ENCODE measurements around the gene RNF32.
"Not testable (repeated sequence)": the region's sequence is repeated elsewhere in the genome, so short reads cannot be mapped to it uniquely, and the experiment has no call there.

RNF32 gene

DNA sequence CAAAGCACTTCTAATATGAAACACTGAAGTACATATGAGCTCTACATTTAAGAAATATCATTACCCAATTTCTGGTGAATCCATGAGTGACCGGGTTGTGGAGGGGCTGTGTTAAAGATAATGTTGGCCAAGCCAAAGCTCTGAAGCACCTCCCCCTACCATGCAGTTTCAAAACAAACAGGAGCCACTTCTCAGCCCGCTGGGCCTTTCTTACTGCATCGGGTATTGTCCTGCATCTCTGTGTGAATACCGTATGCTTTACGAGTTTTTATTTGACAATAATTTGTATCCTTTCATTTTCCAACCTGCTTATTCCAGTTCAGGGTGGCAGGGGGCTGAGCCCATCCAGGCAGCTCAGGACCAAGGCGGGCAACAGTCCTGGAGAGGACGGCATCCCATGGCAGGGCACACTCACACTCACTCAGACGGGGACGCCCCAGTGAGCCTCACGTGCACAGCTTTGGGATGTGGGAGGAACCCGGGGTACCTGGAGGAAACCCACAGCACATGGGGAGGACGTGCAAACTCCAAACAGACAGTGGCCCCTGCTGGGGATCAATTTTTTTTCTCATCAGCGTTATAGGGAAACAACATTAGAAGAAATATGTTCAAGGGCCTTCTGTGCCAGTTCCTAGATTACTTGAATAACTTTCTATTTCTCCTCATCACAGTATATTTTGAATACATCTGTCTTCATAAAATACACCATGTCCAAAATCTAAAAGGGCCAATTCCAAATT lies 1.9 kb downstream of the RNF32 start:
- no peak for DNase-seq

DNA sequence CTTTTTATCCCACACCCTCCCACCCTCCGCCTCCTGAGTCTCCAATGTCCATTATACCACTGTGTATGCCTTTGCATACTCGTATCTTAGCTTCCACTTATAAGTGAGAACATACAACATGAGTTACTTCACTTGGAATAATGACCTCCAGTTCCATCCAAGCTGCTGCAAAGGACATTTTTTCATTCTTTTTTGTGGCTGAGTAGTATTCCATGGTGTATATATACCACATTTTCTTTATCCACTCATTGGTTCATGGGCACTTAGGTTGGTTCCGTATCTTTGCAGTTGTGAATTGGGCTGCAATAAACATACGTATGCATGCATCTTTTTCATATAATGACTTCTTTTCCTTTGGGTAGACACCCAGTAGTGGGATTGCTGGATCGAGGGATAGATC lies 6.8 kb downstream of the RNF32 start:
- not testable (repeated sequence) for DNase-seq

DNA sequence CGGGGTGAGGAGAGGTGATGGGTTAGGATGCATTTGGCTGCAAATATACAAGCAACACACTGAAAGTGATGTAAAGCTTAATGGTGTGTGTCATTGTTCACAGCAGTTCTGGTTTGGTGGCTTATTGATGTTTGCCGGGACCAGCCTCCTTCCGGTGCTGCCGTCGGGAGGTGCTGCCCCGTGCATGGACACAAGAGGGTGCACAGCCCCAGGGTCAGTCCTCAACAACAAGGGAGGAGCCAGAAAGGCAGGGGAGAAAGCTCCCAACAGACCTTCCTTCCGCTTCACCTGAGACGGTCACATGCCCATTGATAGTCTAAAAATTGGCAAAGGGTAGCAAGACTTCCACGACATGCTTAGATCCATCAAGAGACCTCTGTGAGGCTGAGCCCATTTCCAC lies 9.5 kb downstream of the RNF32 start:
- DNase-seq = no peak

DNA sequence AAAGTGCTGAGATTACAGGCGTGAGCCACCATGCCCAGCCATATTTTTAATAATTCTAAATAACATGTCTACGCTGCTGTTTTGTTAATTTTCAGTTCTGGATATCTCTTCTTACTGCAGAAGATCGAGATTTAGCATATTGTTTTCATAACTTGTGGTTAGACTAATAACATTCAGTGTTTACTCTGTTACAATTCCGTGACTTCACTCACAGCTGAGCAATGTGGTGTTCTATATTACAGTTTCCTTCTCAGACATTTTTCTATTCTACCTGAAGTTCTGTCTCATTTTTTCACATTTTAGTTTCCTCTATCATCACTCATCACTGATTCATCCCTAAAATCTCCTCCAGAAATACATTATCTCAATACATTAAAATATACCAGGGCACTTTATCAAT lies 10.9 kb downstream of the RNF32 start:
- DNase-seq = no peak

DNA sequence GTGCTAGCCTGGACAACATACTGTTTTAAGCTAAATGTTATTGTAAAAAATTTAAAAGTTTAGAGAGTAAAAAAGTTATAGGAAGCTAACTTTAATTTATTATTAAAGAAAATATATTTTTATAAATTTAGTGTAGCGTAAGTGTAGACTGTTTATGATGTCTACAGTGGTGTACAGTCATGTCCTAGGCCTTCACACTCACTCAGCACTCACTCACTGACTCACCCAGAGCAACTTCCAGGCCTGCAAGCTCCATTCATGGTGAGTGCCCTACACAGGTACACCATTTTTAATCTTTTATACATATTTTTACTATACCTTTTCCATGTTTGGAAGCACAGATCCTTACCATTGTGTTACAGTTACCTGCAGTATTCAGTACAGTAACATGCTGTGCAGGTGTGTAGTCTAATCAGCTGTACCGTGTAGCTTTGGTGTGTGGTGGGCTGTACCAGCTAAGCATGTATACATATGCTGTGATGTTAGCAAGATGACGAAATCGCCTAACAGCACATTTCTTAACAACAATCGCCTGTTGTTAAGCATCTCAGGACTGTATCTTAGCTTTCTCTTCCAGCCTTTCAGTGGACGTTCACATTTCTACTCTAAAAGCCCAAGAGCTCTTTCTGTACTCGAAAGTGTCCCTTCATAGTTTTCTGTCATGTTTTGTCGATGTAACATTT lies 12.5 kb downstream of the RNF32 start:
- no peak for DNase-seq

DNA sequence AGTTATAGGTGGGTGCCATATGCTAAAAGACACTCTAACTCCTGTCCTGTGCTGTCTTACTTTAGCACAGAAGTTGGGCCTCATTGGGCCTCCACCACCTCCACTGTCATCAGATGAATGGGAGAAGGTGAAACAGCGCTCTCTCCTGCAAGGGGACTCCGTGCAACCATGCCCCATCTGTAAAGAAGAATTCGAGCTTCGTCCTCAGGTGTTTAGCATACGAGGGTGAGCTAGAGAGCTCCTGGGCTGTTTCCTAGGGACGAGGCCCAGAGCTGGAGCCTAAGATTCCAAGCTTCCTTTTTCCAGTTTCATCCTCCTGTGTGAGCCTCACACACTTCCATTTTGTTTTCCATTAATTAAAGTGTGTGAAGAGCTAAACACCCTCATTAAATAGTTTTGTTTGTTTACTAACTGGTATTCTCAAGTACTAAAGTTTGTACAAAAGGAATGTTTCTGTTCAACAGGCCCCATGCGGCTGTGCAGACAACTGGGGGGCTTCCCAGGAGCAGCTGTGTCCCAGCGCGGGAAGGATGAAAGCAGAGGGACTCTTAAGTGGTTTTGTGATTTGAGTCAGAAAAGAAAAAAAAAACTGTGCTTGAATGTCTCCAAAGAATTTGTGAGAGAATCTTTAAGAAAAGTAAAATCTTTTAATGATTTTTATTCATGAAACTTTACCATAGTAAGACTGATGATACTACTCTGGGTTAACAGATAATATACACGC lies 14.1 kb downstream of the RNF32 start:
- no peak for DNase-seq

DNA sequence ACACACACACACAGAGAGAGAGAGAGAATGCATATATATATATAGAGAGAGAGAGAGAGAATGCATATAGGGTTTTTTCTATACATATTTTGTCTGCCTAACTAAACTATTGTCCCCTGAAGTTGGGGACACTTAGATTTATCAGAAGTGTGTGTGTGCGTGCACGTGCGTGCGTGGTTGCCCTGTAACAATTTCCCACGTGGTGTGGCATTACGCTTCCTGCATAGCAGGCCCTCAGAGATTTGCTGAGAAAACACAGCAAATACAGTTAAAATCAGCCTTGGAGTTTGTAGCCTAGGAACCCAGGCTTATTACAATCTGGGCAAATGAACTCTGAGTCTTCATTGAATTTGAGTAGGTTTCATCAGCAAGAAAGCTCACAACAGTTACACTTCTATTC lies 14.7 kb downstream of the RNF32 start:
- DNase-seq = no peak

DNA sequence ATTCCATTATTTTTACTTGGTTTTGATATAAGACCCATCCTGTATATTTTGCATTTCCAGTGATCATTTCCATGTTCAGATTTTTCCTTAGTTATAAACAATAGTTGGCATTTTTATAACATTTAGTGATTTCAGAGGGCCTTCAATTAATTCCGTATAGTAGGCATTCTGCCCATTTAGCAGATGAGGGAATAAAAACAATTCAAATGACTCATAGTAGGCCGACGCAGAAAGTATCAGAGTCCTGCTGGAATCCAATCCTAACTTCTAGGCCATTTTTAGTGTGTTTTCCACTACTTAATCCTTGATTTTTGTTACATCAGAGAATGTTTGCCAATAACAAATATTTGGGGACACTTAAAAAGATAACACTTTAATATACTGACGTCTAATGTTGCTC lies 15.4 kb downstream of the RNF32 start:
- DNase-seq = no peak

DNA sequence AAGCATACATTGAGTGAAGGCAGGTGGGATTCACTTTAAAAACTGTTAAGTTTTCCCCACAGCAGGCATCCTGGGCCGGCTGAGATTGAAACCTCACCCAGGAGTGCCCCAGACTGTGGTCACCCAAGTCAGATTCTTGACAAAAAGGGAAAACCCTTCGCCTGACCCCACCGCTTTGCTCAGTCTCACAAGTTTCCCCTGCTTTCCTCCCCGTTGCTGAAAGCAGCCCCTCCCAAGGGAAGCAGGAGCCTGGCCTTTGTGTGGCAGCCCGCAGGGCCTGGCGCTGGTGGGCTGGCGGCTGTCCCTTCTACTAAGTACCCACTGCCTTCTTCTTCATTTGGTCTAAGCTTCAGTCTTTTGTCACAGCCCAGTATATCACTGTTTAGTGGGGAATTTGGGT lies 16.0 kb downstream of the RNF32 start:
- DNase-seq = no peak

DNA sequence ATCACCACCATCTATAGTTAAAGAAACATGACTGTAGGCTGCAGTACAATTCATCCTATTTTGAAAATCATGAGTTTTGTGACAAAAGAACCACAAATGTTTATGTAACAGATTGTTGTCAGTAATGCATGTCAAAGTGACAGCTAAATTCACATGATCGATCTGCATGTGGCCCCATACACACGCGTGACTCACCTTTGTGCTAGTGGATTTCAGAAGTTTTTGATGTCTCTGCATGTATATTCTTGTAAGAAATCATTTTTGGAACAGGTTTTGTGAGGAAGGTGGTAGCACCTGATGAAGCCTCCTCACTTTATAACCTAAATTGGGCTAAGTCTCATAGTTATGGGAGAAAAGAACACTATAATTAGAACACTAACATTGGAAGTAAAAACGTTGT lies 17.1 kb downstream of the RNF32 start:
- DNase-seq = no peak

DNA sequence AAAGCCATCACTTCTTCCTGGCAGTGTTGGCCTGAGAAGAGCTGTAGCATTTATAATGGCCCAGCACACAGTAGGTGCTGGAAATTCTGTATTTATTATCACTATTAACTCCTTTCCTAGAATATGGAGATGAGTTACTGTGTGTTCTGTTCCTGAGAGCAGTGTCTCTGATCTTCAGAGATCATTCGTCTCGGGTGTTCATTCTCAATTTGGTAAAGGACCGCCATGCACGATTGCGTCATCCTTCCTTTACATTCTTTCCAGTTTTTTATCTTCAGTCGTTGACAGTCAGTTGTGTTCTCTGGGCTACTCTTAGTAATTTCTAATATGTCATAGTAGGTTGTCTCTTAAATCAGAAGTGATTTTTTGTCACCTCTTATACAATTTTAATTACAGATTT lies 18.6 kb downstream of the RNF32 start:
- DNase-seq = no peak

DNA sequence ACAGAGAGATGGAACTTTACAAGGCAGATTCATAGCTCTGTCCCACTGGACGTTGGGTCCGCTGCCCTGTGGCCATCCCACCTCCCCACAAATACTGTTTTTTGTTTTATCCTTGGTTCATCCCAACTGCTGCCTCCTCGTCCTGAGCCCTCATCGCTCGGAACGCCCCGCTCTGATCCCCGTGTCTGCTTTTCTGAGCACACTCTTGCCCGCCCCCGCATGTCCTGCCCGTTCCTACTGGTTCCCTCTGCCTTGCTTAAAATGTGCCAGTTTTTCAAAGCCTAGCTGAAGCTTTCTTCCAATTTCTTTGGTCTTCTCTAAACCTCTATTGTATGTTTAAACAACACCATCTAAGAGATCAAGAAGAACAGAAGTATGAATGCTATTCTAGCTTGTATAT lies 19.4 kb downstream of the RNF32 start:
- DNase-seq = no peak

DNA sequence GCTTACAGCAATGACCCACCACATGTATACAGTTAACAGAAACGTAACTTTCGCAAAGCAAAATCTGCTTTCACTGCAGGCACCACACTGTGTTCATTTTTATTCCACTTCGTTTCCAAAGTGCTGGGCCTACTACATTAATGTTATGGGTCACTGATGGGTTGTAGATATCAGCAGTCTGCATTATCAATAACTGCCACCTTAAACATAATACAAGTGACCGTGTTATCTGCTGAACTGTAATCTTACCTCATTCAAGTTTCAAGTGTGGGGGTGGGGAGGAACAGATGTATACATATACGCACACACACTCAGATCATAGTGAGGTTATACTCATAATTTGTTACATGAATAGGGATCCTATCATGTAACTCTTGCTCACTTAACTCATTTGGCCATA lies 21.1 kb downstream of the RNF32 start:
- DNase-seq = no peak

DNA sequence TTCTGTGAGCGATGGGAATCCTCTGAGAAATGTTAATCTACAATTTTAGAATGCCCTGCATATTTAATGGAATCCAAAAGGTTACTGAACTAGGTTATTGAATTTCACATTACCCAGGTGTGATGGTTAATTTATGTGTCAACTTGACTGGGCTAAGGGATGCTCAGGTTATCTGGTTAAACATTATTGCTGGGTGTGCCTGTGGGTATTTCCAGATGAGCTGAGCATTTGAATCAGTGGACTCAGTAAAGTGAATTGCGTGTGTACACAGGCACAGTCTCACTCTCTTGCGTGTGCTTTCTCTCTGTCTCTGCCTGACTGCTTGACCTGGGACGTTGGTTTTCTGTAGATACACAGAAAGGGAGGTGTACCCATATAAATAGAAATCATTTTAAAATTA lies 21.7 kb downstream of the RNF32 start:
- no peak for DNase-seq

DNA sequence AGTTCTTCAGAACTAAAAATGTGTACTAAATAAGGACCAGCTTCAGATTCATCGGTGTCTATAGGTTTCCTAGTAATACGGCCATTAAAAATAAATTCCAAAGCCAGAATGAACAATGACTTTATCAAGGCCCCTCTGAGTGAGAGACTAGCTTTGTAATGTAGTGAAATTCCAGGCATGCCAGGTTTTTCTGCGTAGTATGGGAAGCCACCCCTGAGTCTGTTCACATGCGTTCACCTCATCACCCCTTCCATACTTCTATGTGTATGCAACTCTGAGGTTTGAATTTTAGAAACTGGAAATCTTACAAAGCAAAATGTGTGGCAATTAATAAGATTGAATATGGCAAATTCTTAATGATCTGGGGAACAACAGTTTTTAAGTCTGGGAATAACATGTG lies 24.5 kb downstream of the RNF32 start:
- no peak for DNase-seq

DNA sequence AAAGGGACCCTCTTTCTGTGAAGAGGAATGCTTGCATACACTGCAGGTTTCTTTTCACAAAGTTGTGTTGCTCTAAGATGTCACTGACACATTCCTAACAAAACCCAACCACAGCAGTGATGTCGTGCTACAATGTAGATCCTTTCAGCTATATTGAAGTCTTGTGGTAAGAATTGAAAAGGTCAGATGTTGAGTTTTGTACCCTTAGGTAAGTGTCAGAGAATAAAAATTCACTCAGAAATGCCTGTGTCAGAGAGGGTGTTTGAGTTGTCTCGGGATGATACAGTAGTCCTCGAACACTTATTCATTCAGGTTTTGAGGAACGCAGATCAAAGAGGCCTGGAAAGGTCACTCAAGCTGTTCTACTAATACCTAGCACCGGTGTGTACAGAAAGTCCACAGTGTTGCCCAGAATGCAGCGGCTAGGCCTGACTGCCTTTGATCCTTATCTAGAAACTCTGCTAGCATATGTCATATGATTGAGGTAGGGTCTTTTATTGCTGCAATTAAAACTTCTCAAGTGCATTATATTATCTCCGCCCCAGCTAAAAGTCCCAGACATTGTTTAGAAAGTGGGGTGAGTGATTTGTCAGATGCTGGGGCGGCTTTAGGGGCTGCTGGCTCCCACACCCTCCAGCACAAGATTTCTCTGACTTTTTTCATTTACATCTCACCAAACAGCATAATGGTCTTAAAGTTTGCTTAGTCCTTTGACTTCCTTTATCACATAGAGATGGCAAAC lies 26.0 kb downstream of the RNF32 start:
- no peak for DNase-seq

DNA sequence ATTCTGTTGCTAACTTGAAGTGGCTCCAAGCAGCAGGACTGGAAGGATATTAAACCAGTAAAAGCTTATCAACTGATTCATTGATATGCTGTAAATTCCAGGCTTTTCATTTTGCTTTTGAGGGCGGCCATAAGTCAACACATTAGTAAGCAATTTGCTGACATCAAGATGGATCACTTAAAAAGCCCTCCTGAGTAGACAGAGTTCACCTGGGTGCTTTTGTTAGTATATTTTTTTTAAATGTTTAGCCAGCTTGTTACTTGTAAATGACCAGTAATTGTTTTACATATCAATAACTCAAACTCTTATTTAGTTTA lies 26.5 kb downstream of the RNF32 start:
- DNase-seq = no peak

DNA sequence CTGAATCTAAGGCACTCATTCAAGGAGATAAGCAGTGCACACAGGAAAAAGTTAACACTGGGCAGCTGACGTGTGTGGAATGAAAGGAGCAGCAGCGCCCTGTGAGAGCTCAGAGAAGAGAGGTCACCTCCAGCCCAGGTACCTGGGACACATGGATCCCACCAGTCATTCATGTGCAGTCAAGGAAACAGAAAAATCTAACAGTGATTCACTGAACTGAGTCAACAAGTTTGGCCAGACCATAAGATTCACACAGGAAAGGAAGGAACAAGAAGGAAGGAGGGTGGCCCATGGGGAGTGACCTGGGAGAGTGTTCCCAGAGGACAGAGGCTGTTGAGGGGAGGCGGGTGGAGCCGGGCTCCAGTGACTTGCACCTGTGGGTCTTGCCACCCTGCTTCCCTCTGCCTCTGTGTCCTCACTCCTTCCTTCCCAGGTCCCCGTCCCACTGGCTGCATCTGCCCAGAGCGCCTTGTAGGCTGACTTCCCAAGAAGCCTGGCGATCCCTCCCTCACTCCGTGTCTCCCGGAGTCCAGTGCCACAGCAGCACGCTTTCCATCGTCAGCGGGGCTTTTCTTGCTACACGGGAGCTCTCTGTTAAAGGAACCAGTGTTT lies 27.7 kb downstream of the RNF32 start:
- no peak for DNase-seq

DNA sequence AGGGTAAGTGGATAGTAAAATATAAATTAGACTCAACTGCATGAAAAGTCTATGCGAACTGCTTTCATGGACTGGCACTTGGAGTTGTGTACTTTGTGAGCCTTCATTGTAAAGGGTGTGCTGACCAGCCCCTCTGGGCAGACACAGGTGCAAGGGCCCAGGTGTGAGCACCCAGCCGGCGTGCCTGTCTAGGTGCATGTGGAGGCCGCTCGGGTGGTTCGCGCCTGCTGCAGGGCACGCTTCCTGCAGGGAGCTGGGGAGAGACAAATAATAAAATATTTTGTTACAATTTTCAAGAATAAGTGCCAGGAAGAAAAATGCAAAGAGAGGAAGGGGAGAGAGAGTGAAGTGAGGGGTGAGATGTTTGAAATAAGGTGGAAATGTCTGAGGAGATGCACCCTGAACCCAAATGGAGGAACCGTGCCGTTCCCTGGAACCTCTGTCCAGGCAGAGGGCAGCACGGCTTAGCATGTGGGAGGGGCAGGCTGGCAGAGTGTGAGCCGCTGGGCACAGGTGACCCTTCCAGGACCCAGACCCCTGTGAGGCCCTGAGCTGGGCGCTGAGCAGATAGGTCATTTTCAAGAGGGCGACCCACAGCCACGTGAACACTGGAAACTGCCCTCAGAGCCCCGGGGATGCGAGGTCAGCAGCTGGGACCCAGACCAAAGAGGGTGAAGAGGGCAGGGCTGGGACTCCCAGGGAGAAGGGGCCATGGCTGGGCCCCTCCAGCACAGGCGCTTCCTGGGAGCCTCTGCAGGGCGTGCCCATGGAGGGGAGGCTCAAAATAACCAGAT lies 28.7 kb downstream of the RNF32 start:
- no peak for DNase-seq

DNA sequence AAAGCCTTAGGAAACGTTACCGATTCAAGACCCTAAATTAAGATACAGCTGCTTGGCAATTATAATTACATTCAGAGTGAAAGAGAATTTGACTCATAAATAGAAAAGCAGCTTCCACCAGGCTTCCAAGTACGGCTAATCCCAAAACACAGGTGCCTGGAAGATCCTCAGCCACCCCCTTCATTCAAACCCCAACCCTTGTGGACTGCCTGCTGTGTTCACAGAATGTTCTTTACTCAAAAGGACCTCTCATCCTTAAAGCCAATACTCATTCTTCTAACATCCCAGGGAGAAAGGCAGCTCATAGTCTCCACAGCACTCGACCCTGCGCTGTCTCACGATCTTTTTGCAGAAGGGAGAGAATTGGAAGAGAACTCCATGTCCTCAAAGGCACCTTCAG lies 32.9 kb downstream of the RNF32 start:
- no peak for DNase-seq

DNA sequence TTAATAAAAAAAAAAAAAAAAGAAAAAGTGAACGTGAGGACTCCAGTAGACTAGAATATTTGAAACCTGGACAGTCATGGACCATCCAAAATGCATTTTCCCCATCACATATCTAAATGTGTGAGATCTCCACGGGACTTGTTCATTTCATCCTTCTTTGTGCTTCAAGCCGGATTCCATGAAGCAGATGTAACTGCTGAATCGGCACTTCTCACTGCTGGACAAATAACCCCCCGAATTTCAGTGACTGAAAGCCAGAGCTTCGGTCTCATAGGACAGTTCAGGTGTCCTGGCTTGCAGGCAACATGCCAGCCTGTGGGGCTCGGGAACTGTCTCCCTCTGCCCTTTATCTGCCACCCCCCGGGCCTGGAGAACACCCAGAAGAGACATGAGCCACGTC lies 33.3 kb downstream of the RNF32 start:
- DNase-seq = no peak

DNA sequence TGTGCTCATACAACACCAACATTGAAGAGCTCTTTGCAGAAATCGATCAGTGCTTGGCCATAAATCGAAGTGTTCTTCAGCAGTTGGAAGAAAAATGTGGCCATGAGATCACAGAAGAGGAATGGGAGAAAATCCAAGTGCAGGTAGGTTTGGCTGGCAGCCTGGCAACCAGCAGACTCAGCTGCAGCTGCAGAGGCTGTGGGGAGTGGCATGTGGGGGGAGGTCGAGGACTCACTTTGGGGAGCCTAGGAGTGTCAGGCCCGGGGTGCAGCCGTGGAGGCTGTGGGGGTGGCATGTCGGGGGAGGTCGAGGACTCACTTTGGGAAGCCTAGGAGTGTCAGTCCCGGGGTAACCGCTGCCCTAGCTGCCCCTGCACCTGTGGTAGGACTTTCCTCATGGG lies 35.1 kb downstream of the RNF32 start:
- DNase-seq = no peak
